Nephron (organoid): ENCODE data around the gene KCNS3.

Source experiments
- H3K27ac Mint-ChIP-seq, 3 experiments: 2 replicates each; pipeline ENCODE4 v1.8.0; 2020; ENCODE audit warnings: mixed read lengths in 3 of 3, mild to moderate bottlenecking in 2 of 3, moderate library complexity in 1 of 3
- H3K27me3 Mint-ChIP-seq: 2 replicates; pipeline ENCODE4 v1.8.0; 2021; ENCODE audit warnings: low read depth, mild to moderate bottlenecking, moderate library complexity, mixed read lengths
- H3K36me3 Mint-ChIP-seq: 2 replicates; pipeline ENCODE4 v1.8.0; 2020; ENCODE audit warnings: low read depth, mixed read lengths
- H3K4me1 Mint-ChIP-seq: 2 replicates; pipeline ENCODE4 v1.8.0; 2020; ENCODE audit warnings: mixed read lengths
- H3K4me3 Mint-ChIP-seq, 3 experiments: 2 replicates each; pipeline ENCODE4 v1.8.0; 2020; ENCODE audit warnings: mild to moderate bottlenecking in 3 of 3, mixed read lengths in 3 of 3, moderate library complexity in 2 of 3
- H3K9me3 Mint-ChIP-seq: 2 replicates; pipeline ENCODE4 v1.8.0; 2020; ENCODE audit warnings: mixed read lengths
- TF ChIP-seq, protein P1 (sequence below), 3 experiments: fragments of 200-600 bp; sonication (generic); IDR thresholded peaks; one replicate each; pipeline ENCODE4 v1.5.0; 2021; ENCODE audit warnings: antibody characterized with exemption in 3 of 3; ENCODE audit not compliant: unreplicated experiment in 3 of 3

The KCNS3 gene

GRCh38 chr2:17936599-17936998 lies 58.1 kb downstream of the KCNS3 start:
- Mint-ChIP-seq H3K27me3 (no peaks in the 10 kb centered on the region), H3K9me3 (peaks cover 6% of the 10 kb centered on the region), H3K36me3 (no peaks in the 10 kb centered on the region), H3K4me1 (peaks cover 5% of the 10 kb centered on the region), H3K27ac (no peak overlapping the region), H3K4me3 (no peak overlapping the region)
- TF ChIP-seq, protein P1, sequence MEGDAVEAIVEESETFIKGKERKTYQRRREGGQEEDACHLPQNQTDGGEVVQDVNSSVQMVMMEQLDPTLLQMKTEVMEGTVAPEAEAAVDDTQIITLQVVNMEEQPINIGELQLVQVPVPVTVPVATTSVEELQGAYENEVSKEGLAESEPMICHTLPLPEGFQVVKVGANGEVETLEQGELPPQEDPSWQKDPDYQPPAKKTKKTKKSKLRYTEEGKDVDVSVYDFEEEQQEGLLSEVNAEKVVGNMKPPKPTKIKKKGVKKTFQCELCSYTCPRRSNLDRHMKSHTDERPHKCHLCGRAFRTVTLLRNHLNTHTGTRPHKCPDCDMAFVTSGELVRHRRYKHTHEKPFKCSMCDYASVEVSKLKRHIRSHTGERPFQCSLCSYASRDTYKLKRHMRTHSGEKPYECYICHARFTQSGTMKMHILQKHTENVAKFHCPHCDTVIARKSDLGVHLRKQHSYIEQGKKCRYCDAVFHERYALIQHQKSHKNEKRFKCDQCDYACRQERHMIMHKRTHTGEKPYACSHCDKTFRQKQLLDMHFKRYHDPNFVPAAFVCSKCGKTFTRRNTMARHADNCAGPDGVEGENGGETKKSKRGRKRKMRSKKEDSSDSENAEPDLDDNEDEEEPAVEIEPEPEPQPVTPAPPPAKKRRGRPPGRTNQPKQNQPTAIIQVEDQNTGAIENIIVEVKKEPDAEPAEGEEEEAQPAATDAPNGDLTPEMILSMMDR (IDR thresholded peaks at IDR 0.05; ENCODE audit: unreplicated experiment in 3 of 3), result no peak

DNA sequence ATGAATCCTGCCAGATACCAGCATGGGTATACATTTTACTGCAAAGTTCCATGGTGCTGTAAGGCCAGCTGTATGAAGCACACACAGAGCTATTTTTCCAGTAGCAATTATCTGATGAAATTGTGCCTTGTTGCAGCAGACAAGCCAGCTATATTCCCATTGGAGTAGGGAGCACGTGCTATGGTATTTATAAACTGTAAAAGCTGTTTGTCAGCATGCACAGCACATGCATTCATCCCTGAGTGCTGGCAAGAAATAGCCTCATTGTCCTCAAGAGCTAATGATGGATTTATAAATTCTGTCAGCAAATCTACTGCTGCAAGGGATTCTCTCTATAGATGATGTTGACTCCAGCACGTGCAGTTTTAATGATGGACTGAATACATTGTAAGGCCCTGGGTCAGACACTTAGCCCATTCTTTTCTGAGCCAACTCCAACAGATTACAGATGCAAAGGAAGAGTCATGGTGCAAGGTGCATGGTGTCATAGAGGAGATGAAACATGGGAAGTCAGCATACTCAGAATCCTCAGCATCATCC lies 61.7 kb downstream of the KCNS3 start:
- Mint-ChIP-seq H3K4me1 (no peaks in the 10 kb centered on the region), H3K9me3 (peaks cover 6% of the 10 kb centered on the region), H3K4me3 (no peak overlapping the region), H3K36me3 (no peaks in the 10 kb centered on the region), H3K27ac (no peak overlapping the region), H3K27me3 (no peaks in the 10 kb centered on the region)
- TF ChIP-seq, protein P1 (IDR thresholded peaks at IDR 0.05; ENCODE audit: unreplicated experiment in 3 of 3), result no peak

- H3K9me3 Mint-ChIP-seq, result peaks cover 9% of the 10 kb centered on the region
- TF ChIP-seq, protein P1 (IDR thresholded peaks at IDR 0.05; ENCODE audit: unreplicated experiment in 3 of 3), result no peak
- no peaks in the 10 kb centered on the region for H3K4me1 Mint-ChIP-seq
- no peak overlapping the region for H3K4me3 Mint-ChIP-seq
- H3K27ac Mint-ChIP-seq, result no peak overlapping the region
- H3K27me3 Mint-ChIP-seq, result no peaks in the 10 kb centered on the region
- H3K36me3 Mint-ChIP-seq, result no peaks in the 10 kb centered on the region
Measured at GRCh38 chr2:17943444-17943843, 65.0 kb downstream of the KCNS3 start.

- Mint-ChIP-seq H3K36me3 (no peaks in the 10 kb centered on the region), H3K4me1 (no peaks in the 10 kb centered on the region), H3K4me3 (no peak overlapping the region), H3K27me3 (peaks cover 8% of the 10 kb centered on the region), H3K9me3 (peaks cover 4% of the 10 kb centered on the region), H3K27ac (no peak overlapping the region)
- TF ChIP-seq, protein P1 (IDR thresholded peaks at IDR 0.05; ENCODE audit: unreplicated experiment in 3 of 3), result no peak
Measured at GRCh38 chr2:17947113-17947512, 68.6 kb downstream of the KCNS3 start.

GRCh38 chr2:17950006-17950405 lies 71.5 kb downstream of the KCNS3 start:
- H3K4me1 Mint-ChIP-seq, result no peaks in the 10 kb centered on the region
- no peak overlapping the region for H3K27ac Mint-ChIP-seq
- H3K36me3 Mint-ChIP-seq, result no peaks in the 10 kb centered on the region

DNA sequence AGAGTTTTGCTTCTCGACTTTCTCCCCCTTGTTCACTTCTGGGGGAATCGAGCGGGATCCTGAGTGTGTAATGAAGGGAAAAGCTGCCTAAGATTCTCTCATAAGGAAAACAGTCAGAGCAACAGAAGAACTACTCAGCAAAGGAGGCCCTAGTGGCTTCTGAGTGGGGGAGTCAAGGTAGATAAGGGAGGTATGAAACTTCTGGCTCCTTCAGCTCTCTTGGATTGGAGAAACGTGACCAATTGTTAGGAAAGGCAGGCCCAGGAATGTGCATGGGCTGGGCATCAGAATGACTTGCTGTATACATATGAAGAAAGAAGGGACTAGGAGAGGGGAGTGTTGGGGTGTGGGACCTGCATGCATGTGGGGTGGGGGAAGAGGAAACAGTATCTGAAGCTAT lies 73.1 kb downstream of the KCNS3 start:
- TF ChIP-seq, protein P1 (IDR thresholded peaks at IDR 0.05; ENCODE audit: unreplicated experiment in 3 of 3), result no peak
- Mint-ChIP-seq H3K9me3 (no peaks in the 10 kb centered on the region), H3K27ac (no peak overlapping the region), H3K27me3 (peaks cover 10% of the 10 kb centered on the region), H3K36me3 (no peaks in the 10 kb centered on the region), H3K4me1 (no peaks in the 10 kb centered on the region), H3K4me3 (no peak overlapping the region)

More at GRCh38 chr2:17950006-17950405, 71.5 kb downstream of the KCNS3 start:
- H3K9me3 Mint-ChIP-seq, result peaks cover 4% of the 10 kb centered on the region
- no peak overlapping the region for H3K4me3 Mint-ChIP-seq
- H3K27me3 Mint-ChIP-seq, result peaks cover 8% of the 10 kb centered on the region
- TF ChIP-seq, protein P1 (IDR thresholded peaks at IDR 0.05; ENCODE audit: unreplicated experiment in 3 of 3), result no peak
